HG03442 (cell line): ENCODE measurements around the gene ATG4A.

ENCODE experiments used
- ATAC-seq: cut with Tn5 transposase; IDR thresholded peaks from one replicate; pipeline ENCODE4 v1.9.1; 2021; ENCODE audit warnings: mild to moderate bottlenecking, moderate library complexity; ENCODE audit not compliant: unreplicated experiment

Gene ATG4A

DNA sequence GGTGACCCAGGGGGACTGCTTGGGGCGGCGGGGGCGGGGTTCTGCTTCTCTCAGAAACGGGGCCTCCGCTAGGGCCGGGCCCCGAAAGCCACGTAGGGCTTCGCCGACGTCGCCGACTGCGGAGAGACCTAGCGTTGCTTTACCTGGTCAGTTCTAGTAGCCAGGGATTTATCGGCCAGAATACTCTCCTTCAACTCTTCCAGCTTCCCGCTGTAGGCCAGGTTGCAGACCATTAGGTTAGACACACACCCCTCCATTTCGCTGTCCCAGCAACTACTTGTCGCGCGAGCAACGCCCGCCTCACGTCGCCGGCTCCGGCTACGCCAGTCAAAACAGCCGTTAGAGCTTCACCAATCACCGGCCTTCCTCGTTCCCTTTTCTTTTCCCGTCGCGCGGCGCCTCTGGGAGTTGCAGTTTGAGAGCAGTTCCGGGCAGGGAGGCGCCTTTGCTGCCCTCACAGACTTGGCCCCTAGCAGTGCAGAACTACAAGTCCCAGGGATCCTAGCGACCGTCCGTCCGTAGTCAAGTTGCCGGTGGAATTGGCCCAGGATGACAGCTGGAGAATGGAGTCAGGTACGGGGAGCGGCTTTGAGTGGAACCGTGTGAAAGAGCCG, at the start of gene ATG4A, which contains the start of gene PSMD10:
Gene ATG4A, plus strand, starts transcription at position 515 of the 614 bp plus-strand sequence. Its CDS starts 49 bp downstream, at position 564.
Gene PSMD10, minus strand, starts transcription at position 279 of the 614 bp plus-strand sequence. Its CDS starts 22 bp downstream, at position 257.
- peak; percentile 96 for ATAC-seq

DNA sequence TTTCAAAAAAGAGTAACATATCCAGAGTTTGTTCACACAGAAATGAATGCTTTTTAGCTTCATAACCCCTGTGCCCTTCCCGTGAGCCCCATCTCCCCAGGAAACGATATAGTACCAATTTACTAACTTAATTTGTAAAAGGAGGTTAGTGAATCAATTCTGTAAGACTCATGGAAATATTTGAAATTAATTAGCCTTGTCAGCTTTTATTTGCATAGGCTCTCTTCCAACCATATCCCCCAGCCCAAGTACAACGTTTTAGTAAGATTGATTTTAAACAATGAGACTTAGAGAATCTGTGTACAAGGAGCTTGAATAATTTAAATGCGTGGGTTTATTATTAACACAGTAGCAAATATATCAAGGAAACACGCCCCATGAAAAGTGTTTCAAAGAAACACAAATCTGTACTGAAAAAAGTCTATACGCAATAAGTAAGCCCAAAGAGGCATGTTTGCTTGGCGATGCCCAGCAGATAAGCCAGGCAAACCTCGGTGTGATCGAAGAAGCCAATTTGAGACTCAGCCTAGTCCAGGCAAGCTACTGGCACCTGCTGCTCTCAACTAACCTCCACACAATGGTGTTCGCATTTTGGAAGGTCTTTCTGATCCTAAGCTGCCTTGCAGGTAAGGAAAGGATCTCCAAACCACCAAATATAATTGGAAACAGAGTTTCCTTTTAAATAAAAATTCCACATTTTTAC, 46.9 kb upstream of the ATG4A start, which contains the start of gene VSIG1:
Gene VSIG1, plus strand, starts transcription at position 512 of the 703 bp plus-strand sequence. Its CDS starts 66 bp downstream, at position 578.
- no peak for ATAC-seq

DNA sequence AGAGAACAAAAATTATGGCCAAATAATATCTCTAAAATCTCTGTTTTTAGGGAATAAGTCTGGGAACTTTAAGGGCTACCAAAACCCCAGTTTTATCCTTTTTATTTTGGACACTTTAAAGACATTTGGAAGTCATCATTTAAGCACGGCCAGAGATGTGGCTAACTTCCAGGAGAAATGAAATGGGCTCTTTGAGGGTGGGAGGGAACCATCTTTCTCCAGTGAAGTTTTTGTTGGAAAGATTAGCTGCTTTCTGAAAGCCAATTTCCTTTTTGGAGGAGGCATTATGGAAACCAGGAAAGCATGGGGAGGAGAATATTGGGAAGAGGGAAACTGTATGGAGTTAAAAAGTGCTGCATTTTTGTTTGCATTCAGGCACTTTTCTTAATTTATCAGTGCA, 41.9 kb upstream of the ATG4A start:
- no peak for ATAC-seq

DNA sequence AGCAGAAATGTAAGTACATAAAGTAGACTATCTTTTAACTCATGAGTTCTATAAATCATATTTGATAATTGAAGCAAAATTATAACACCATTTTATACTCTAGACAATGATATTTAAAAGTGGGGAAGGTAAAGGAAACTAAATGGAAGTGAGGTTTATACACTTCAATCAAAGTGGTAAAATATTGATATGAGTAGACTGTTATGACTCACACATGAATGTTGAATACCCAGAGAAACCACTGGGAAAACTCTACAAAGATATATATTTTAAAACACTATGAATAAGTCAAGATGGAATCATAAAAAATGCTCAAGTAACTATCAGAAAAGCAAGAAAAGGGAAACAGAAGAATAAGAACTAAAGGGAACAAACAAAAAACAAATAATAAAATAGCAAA, 38.4 kb upstream of the ATG4A start:
- no peak for ATAC-seq

DNA sequence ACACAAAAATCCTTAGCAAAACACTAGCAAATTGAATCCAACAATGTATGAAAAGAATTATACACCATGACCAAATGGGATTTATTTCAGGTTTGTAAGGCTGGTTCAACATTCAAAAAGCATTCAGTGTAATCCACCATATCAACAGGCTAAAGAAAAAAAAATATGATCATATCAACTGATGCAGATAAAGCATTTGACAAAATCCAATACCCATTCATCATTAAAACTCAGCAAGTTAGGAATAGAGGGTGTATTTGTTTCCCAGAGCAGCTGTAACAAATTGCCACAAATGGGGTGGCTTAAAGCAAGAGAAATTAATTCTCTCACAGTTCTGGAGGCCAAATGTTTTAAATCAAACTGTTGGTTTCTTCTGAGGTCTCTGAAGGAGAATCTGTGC, 36.0 kb upstream of the ATG4A start:
- no peak for ATAC-seq

GRCh38 chrX:108059801-108060200, 31.8 kb upstream of the ATG4A start:
- ATAC-seq: no peak

DNA sequence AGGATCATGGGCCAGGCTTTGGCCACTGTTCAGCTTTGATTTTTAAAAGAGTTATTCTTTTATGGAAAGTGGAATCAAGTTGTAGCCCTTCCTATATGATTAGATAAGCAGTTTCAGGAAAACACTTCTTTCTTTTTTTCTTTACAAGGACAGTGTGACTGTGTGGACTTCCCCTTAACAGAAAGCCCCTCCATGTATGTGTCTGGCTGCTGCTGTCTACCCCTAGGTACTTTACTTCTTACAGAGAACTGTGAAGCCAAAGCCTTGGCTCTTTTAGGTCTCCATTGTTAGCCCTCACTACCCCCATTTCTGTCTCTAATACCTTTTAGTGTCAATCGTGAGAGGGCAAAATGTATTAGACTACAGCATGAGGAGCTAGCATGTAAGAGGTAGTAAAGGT, 27.6 kb upstream of the ATG4A start:
- ATAC-seq: no peak

DNA sequence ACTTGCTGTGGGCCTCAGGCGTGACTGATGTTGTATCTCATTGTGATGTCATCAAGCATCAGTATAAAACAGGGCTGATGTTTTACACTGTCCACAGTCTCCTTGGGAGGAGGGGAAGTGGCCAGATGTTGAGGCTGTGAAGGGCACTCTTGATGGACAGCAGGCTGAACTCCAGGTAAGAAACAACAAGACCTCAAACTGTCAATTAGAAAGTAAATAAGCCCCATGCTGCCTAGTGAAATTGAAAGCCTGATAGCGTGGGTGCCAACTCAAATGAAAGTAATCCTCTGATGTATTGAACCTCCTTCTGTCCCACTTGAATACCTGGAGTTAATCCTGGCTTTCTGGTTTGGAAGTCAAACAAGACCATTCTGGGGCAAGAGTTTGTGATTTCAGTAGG, 27.0 kb upstream of the ATG4A start:
- peak; percentile 81 for ATAC-seq

- ATAC-seq: no peak
Measured at GRCh38 chrX:108068121-108068520, 23.5 kb upstream of the ATG4A start.

GRCh38 chrX:108070891-108071290, 20.7 kb upstream of the ATG4A start:
- no peak for ATAC-seq

GRCh38 chrX:108071578-108071977, 20.0 kb upstream of the ATG4A start:
- ATAC-seq: no peak

DNA sequence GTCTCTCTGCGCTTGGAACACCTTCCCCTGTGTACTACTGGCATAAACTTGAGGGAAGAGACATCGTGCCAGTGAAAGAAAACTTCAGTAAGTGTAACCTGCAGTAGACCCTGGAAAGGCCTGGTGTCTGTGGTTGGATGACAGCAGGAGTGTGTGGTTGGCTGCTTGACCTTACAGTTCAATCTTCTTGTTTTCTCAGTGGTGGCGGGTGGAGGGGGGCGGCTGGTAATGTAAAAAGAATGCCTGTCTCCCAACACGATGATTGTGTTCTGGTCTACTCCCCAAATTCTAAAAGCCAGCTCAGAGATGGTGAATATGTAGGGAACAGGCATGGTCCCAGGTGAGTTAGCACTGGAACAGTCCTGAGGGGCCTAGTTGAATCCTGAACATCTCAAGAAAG, 18.8 kb upstream of the ATG4A start:
- no peak for ATAC-seq

- ATAC-seq: no peak
Measured at GRCh38 chrX:108081110-108081509, 10.5 kb upstream of the ATG4A start.

DNA sequence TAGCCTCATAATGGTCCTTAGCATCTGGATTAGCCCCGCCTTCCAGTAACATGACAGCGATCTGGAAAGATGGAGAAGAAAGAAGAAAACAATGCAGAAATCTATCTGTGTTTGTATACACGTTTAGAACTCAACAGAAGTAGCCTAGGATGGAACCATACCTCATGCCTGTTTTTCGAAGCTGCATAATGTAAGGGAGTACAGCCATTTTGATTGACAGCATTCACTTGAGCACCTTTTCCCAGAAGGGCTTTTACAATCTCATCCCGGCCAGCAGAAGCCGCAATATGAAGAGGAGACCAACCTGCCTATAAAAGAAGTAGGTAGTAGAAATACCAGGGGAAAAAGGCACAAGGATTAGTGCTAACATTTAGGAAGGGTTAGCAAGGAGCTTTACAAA, 3.8 kb upstream of the ATG4A start:
- ATAC-seq: no peak

DNA sequence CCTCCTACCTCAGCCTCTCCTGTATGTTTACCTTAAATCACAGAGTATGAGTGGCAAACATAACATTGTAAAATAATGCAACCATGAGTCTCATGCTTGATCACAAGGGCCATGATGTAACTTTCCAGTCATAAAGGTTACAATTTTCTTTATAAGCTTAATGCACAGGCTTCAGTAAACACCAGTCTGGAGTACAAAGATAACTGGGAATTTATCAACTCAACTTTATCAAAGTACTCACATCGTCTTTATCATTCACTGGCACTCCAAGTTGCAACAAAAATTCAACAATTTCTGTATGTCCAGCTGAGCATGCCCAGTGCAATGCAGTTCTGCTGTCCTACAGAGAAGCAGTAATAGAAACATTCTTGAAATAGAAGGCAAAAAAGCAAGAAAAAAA, 3.1 kb upstream of the ATG4A start:
- ATAC-seq: no peak

- ATAC-seq: no peak
Measured at GRCh38 chrX:108090491-108091263, 901 bp upstream of the ATG4A start.

DNA sequence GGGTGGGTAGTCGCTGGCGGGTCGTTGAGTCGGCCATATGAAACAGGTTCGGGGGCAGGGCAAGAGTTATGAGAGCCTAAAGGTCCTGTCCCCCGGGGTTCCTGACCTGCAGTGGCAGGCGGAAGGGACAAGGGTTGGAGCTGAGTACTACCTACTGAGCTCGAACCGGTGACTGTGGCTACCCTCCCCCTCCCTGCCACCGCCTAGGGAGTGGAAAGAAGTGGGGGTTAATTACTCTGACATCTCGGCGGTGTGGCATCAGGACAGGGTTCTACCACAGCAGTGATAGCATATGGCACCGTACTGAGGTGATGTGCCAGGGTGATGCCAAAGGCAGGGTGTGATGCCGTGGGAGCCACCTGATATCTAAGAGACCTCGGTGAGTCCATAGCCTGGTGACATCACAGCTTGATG, 307 bp downstream of the ATG4A start:
- ATAC-seq: peak; percentile 35

- no peak for ATAC-seq
Measured at GRCh38 chrX:108097380-108097779, 5.8 kb downstream of the ATG4A start.

DNA sequence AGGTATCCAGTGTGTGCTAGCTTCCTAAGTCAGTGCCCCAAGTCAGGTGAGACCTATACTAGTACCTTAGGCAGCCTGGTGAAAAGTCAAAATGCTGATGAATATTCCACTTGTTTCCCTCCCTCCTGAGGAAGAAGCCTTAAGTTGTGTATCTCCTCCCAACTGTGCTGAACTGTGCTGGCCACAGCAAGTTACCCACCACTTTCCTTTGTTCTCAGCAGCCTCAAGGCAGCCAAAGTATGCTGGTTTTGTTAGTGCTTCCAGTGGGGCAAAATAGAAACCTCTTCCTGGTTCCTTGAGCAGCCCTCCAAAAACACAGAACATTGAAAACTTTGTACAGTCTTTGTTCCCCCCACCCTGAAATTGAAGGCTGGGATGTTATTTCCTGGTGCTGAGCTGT, 13.9 kb downstream of the ATG4A start:
- ATAC-seq: no peak

GRCh38 chrX:108114541-108114940, 23.0 kb downstream of the ATG4A start:
- no peak for ATAC-seq

GRCh38 chrX:108117988-108118387, 26.4 kb downstream of the ATG4A start:
- ATAC-seq: no peak

- no peak for ATAC-seq
Measured at GRCh38 chrX:108121291-108121690, 29.7 kb downstream of the ATG4A start.
